Skeletal muscle tissue (tissue), 4 donors: Measurements from ENCODE around the gene FAM228A. TPM values are rescaled to one million over a fixed set of nuclear protein-coding genes. Genes with fewer than 3 reads are reported as not detected.

Experiments
- H3K27ac ChIP-seq: one replicate; pipeline ENCODE4 v1.7.0; 2013; ENCODE audit warnings: mild to moderate bottlenecking, low read depth, low read length, inconsistent platforms
- H3K27me3 ChIP-seq, 3 donors: one replicate each; pipeline ENCODE4 v1.7.0; 2013; ENCODE audit warnings: low read length in 3 of 3; ENCODE audit not compliant: control insufficient read depth in 3 of 3, insufficient read depth in 3 of 3
- H3K36me3 ChIP-seq, 3 donors: one replicate each; pipeline ENCODE4 v1.7.0; 2013; ENCODE audit warnings: low read length in 3 of 3; ENCODE audit not compliant: control insufficient read depth in 3 of 3, insufficient read depth in 3 of 3
- H3K4me1 ChIP-seq, 3 donors: one replicate each; pipeline ENCODE4 v1.7.0; 2013; ENCODE audit warnings: low read length in 3 of 3, mild to moderate bottlenecking in 3 of 3; ENCODE audit not compliant: control insufficient read depth in 3 of 3, insufficient read depth in 3 of 3
- H3K4me3 ChIP-seq, 3 donors: one replicate each; pipeline ENCODE4 v1.7.0; 2013; ENCODE audit warnings: low read length in 3 of 3
- H3K9ac ChIP-seq, 3 donors: one replicate each; pipeline ENCODE4 v1.7.0; 2013; ENCODE audit warnings: low read length in 3 of 3, mild to moderate bottlenecking in 3 of 3, moderate library complexity in 2 of 3, low read depth in 1 of 3
- H3K9me3 ChIP-seq, 3 donors: one replicate each; pipeline ENCODE4 v1.7.0; 2013; ENCODE audit warnings: low read length in 3 of 3; ENCODE audit not compliant: control insufficient read depth in 3 of 3
- total RNA-seq: library from RNA; depleted of rRNA; stranded (reverse); fragments of >200 nt; gene quantifications from one replicate; pipeline ENCODE4 v1.2.3, GENCODE V29; 2014
- donor health status: Osteomylitis.

FAM228A gene
- total RNA-seq, 1 donor from 2014 or later = 0.52 TPM

DNA sequence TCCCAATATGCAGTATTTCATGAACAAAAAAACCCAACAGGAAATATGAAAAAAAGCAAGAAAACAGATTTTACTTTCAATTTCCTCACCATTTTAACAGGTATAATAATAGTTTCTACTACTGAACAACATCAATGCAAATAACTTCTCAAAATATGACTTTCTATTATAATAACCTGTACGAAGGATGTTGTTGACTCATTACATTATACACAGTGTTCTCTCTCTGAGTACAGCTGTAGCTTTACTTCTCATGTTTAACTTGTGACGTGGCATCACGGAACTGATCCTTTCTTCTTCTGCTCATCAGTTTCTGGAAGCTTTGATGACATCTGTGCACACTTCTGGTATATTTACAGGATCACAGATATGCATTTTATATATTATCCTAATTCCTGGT, 40.0 kb downstream of the FAM228A start:
- no peaks in the 10 kb centered on the region for H3K4me1 ChIP-seq
- no peaks in the 10 kb centered on the region for H3K9me3 ChIP-seq
- H3K4me3 ChIP-seq = no peak overlapping the region
- H3K36me3 ChIP-seq = peaks cover 45 to 55% (median 54%) of the 10 kb centered on the region in 3 donors
- H3K9ac ChIP-seq = no peak overlapping the region
- no peak overlapping the region for H3K27ac ChIP-seq
- no peaks in the 10 kb centered on the region for H3K27me3 ChIP-seq

- Histone ChIP-seq H3K27me3 (no peaks in the 10 kb centered on the region), H3K4me1 (no peaks in the 10 kb centered on the region), H3K27ac (no peak overlapping the region), H3K36me3 (peaks cover 27 to 31% (median 29%) of the 10 kb centered on the region in 3 donors), H3K4me3 (no peak overlapping the region), H3K9ac (no peak overlapping the region), H3K9me3 (no peaks in the 10 kb centered on the region)
Measured at GRCh38 chr2:24220554-24221291, 45.9 kb downstream of the FAM228A start.

GRCh38 chr2:24221343-24222050, 46.6 kb downstream of the FAM228A start:
- H3K27me3 ChIP-seq = no peaks in the 10 kb centered on the region
- peaks cover 22 to 33% (median 23%) of the 10 kb centered on the region in 3 donors for H3K36me3 ChIP-seq
- no peaks in the 10 kb centered on the region for H3K9me3 ChIP-seq
- H3K9ac ChIP-seq = no peak overlapping the region
- no peak overlapping the region for H3K27ac ChIP-seq
- no peaks in the 10 kb centered on the region for H3K4me1 ChIP-seq
- no peak overlapping the region for H3K4me3 ChIP-seq

DNA sequence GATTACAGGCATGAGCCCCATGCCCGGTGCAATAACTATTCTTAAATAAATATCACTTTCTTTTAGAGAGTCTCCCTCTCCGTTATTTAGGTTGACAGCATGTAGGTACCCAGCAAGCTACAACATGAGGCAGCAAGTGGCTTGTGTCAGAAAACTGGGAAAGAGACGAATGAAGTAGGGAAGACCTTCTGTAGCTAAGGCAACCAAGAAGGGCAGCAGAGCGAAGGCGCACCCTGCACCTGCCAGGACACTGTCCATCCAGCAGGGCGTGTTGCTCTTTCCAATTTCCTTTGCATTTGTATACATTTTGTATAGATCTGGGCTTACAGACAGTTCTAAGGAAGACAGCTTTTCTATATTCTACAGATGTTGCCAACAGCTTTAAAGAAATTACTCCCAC, 48.1 kb downstream of the FAM228A start:
- H3K4me1 ChIP-seq = no peaks in the 10 kb centered on the region
- peaks cover 16 to 26% (median 18%) of the 10 kb centered on the region in 3 donors for H3K36me3 ChIP-seq
- H3K4me3 ChIP-seq = no peak overlapping the region
- no peak overlapping the region for H3K27ac ChIP-seq
- no peaks in the 10 kb centered on the region for H3K27me3 ChIP-seq
- H3K9me3 ChIP-seq = no peaks in the 10 kb centered on the region
- H3K9ac ChIP-seq = no peak overlapping the region

DNA sequence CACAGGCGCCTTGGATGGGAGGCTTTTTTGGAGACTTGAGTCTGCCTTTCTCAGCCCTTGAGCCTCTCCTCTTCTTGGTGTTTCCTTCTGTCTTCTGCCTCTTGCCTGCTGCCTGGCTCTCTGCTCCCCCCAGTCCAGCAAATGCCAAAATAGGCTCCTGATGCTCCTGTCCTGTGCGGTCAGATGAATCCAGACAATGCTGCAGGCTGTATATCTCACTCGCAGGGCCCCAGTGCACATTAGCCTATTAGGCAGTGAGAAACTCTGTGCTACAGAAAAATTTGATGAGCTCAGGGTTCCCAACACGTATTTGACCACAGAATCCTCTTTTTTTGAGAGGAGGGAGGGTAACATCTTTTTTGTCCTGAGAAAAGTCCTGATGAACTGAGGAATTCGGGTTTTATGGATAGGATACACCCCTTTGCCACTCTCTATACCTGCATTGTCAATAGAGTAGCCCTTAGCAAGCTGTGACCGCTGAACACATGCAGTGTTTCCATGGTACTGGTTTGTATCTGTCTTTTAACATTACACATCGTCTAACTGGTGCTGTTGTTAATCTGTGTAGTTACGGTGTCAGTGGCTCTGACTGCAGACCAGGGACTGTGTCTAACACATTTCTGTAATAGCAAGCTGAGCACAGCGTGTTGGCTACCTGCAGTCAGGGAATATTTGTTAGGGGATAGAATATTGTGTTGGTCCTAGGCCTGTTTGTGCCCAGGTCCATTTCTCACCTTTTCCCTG, 50.8 kb downstream of the FAM228A start:
- no peak overlapping the region for H3K4me3 ChIP-seq
- peaks cover under 1 to 8% (median 2%) of the 10 kb centered on the region in 3 donors for H3K36me3 ChIP-seq
- H3K9ac ChIP-seq = no peak overlapping the region
- no peak overlapping the region for H3K27ac ChIP-seq
- no peaks in the 10 kb centered on the region for H3K9me3 ChIP-seq
- no peaks in the 10 kb centered on the region for H3K27me3 ChIP-seq
- H3K4me1 ChIP-seq = no peaks in the 10 kb centered on the region

DNA sequence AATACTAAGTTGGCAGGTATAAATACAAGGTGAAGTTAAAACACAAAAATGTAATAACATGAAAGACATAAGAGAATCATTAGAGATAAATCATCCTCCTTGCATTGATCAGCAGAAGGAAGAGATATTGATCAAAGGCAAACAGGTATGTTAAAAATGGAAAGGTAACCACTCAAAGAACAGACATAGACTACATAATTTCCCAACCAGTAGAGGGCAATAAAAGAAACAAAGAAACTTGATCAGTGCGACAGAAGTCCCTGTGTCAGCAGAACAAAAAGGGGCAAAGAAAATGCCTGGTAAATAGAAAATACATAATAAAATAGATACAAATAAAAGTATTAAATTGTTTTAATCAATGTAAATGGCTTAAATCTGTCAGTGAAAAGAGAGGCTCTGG, 53.6 kb downstream of the FAM228A start:
- Histone ChIP-seq H3K9ac (no peak overlapping the region), H3K9me3 (no peaks in the 10 kb centered on the region), H3K27ac (no peak overlapping the region), H3K27me3 (no peaks in the 10 kb centered on the region), H3K36me3 (peaks cover 0 to 7% (median 0%) of the 10 kb centered on the region in 3 donors), H3K4me3 (no peak overlapping the region), H3K4me1 (no peaks in the 10 kb centered on the region)

GRCh38 chr2:24231461-24231881, 56.6 kb downstream of the FAM228A start:
- H3K4me1 ChIP-seq = no peaks in the 10 kb centered on the region
- no peak overlapping the region for H3K4me3 ChIP-seq
- H3K9ac ChIP-seq = no peak overlapping the region
- H3K27me3 ChIP-seq = no peaks in the 10 kb centered on the region
- H3K36me3 ChIP-seq = peaks cover 0 to 3% (median 2%) of the 10 kb centered on the region in 3 donors
- H3K9me3 ChIP-seq = no peaks in the 10 kb centered on the region
- H3K27ac ChIP-seq = no peak overlapping the region

DNA sequence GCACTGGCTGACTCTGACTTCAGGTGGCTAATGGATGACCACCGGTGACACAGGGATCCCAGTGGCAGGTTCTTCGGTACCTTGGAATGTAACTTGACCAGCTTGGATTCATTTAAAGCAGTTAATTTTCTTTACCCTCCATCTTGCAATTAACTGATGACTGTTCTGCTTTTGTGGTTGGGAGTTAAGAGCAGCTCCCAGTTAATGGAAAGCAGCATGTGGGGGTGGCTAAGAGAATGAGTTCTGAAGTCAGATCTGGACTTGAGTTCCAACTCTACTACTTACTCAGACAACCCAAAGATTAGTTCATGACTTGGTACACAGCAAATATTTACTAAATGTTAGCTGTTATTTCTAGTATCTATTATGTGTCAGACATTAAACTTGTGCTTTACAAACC, 58.5 kb downstream of the FAM228A start:
- no peak overlapping the region for H3K4me3 ChIP-seq
- no peak overlapping the region for H3K9ac ChIP-seq
- H3K4me1 ChIP-seq = no peaks in the 10 kb centered on the region
- H3K9me3 ChIP-seq = no peaks in the 10 kb centered on the region
- H3K36me3 ChIP-seq = peaks cover 0 to 3% (median 2%) of the 10 kb centered on the region in 3 donors
- no peaks in the 10 kb centered on the region for H3K27me3 ChIP-seq
- no peak overlapping the region for H3K27ac ChIP-seq

GRCh38 chr2:24237313-24237712, 62.5 kb downstream of the FAM228A start:
- H3K4me3 ChIP-seq = no peak overlapping the region
- peaks cover 0 to 3% (median 2%) of the 10 kb centered on the region in 3 donors for H3K36me3 ChIP-seq
- no peak overlapping the region for H3K27ac ChIP-seq
- H3K27me3 ChIP-seq = no peaks in the 10 kb centered on the region
- no peaks in the 10 kb centered on the region for H3K9me3 ChIP-seq
- no peaks in the 10 kb centered on the region for H3K4me1 ChIP-seq
- no peak overlapping the region for H3K9ac ChIP-seq

DNA sequence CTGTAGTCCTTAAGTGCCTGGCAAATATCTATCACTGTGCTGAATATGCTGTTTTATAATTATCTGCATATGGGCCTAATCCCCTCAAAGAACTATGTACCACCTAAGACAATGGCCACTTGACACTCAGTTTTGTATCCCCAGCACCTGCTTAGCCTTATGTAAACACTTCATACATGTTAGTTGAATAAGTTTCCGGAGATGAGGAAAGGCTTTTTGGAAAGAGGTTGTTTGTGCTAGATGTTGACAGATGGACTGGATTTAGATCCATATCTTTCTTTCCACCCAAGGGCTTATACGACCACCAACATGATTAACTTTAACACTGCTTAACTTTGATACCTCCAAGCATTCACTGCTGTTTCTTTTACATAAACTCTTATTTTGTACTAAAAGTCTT, 63.3 kb downstream of the FAM228A start:
- Histone ChIP-seq H3K27me3 (no peaks in the 10 kb centered on the region), H3K4me3 (no peak overlapping the region), H3K4me1 (no peaks in the 10 kb centered on the region), H3K27ac (no peak overlapping the region), H3K36me3 (peaks cover 0 to 3% (median 2%) of the 10 kb centered on the region in 3 donors), H3K9me3 (no peaks in the 10 kb centered on the region), H3K9ac (no peak overlapping the region)
